WTC11 (cell line): ENCODE data around the gene AGO3. TPM values are rescaled to one million over a fixed set of nuclear protein-coding genes. Genes with fewer than 3 reads are reported as not detected.

Experiments used
- ATAC-seq: fragments of 200-7000 bp; cut with Tn5 transposase; 2 replicates; pipeline ENCODE4 v1.10.0; 2021; ENCODE audit warnings: mild to moderate bottlenecking, moderate library complexity
- CTCF ChIA-PET: fragments of 300-600 bp; sonication (Branson Sonifier 250); formaldehyde crosslinking; loops from one replicate; lab custom pipeline; 2021; ENCODE audit warnings: antibody characterized with exemption; lab: Charles Lee
- POLR2A ChIA-PET: fragments of 350-600 bp; sonication (Branson Sonifier 250); formaldehyde crosslinking; loops from one replicate; lab custom pipeline; 2021; ENCODE audit warnings: antibody characterized with exemption; lab: Charles Lee
- DNase-seq: peaks from one replicate; pipeline ENCODE4 v3.0.0; 2021; ENCODE audit warnings: low spot score
- H3K27ac Mint-ChIP-seq: 2 replicates; pipeline ENCODE4 v1.8.0; 2021; ENCODE audit warnings: mixed read lengths
- H3K27me3 Mint-ChIP-seq: 2 replicates; pipeline ENCODE4 v1.8.0; 2021; ENCODE audit warnings: low read depth, mild to moderate bottlenecking, moderate library complexity, mixed read lengths
- H3K36me3 Mint-ChIP-seq: 2 replicates; pipeline ENCODE4 v1.8.0; 2021; ENCODE audit warnings: mixed read lengths
- H3K4me1 Mint-ChIP-seq: 2 replicates; pipeline ENCODE4 v1.8.0; 2022; ENCODE audit warnings: mixed read lengths
- H3K4me3 Mint-ChIP-seq: 2 replicates; pipeline ENCODE4 v1.8.0; 2021; ENCODE audit warnings: mild to moderate bottlenecking, moderate library complexity, mixed read lengths
- H3K9me3 Mint-ChIP-seq: 2 replicates; pipeline ENCODE4 v1.8.0; 2021; ENCODE audit warnings: mixed read lengths
- ATF3 ChIP-seq: sonication (generic); formaldehyde crosslinking; conservative IDR thresholded peaks from 2 replicates; pipeline ENCODE4 v1.8.1; 2022; ENCODE audit warnings: mild to moderate bottlenecking, missing genetic modification reagents
- CREM ChIP-seq: sonication (generic); formaldehyde crosslinking; IDR thresholded peaks from 2 replicates; pipeline ENCODE4 v1.8.1; 2022; ENCODE audit warnings: mild to moderate bottlenecking, missing genetic modification reagents, moderate library complexity
- E2F4 ChIP-seq: sonication (generic); formaldehyde crosslinking; IDR thresholded peaks from 2 replicates; pipeline ENCODE4 v1.8.1; 2022; ENCODE audit warnings: low read depth, mild to moderate bottlenecking, moderate library complexity, missing genetic modification reagents, borderline replicate concordance
- GTF2I ChIP-seq: fragments of 250-450 bp; sonication (Bioruptor Pico); conservative IDR thresholded peaks from 2 replicates; pipeline ENCODE4 v1.4.0; 2021; ENCODE audit warnings: mild to moderate bottlenecking
- HMGA2 ChIP-seq: fragments of 250-450 bp; sonication (Bioruptor Pico); IDR thresholded peaks from 2 replicates; pipeline ENCODE4 v1.4.0; 2021; ENCODE audit warnings: mild to moderate bottlenecking, moderate library complexity
- IRF1 ChIP-seq: sonication (generic); formaldehyde crosslinking; IDR thresholded peaks from 2 replicates; pipeline ENCODE4 v1.8.0; 2023; ENCODE audit warnings: missing genetic modification reagents
- KAT7 ChIP-seq: sonication (generic); formaldehyde crosslinking; IDR thresholded peaks from 2 replicates; pipeline ENCODE4 v1.8.1; 2023; ENCODE audit warnings: missing genetic modification reagents, mild to moderate bottlenecking, borderline replicate concordance
- OVOL2 ChIP-seq: fragments of 250-450 bp; sonication (Bioruptor Pico); IDR thresholded peaks from 2 replicates; pipeline ENCODE4 v1.9.0; 2021; ENCODE audit warnings: mild to moderate bottlenecking, borderline replicate concordance
- RORB ChIP-seq: fragments of 250-450 bp; sonication (Bioruptor Pico); IDR thresholded peaks from 2 replicates; pipeline ENCODE4 v1.9.0; 2021; ENCODE audit warnings: mild to moderate bottlenecking
- SMAD4 ChIP-seq: sonication (generic); formaldehyde crosslinking; IDR thresholded peaks from 2 replicates; pipeline ENCODE4 v1.8.0; 2022; ENCODE audit warnings: mild to moderate bottlenecking, missing genetic modification reagents
- STAT6 ChIP-seq: sonication (generic); formaldehyde crosslinking; conservative IDR thresholded peaks from 2 replicates; pipeline ENCODE4 v1.8.1; 2023; ENCODE audit warnings: mild to moderate bottlenecking, low read depth, missing genetic modification reagents, moderate library complexity
- USF1 ChIP-seq: sonication (generic); formaldehyde crosslinking; IDR thresholded peaks from 2 replicates; pipeline ENCODE4 v1.8.0; 2022; ENCODE audit warnings: mild to moderate bottlenecking, missing genetic modification reagents
- ZNF121 ChIP-seq: sonication (generic); formaldehyde crosslinking; IDR thresholded peaks from 2 replicates; pipeline ENCODE4 v1.8.0; 2023; ENCODE audit warnings: missing genetic modification reagents
- ZNF423 ChIP-seq: fragments of 250-450 bp; sonication (Bioruptor Pico); IDR thresholded peaks from 2 replicates; pipeline ENCODE4 v2.1.2; 2022; ENCODE audit warnings: mild to moderate bottlenecking, moderate library complexity
- ZNF512 ChIP-seq: sonication (generic); formaldehyde crosslinking; IDR thresholded peaks from 2 replicates; pipeline ENCODE4 v1.8.1; 2022; ENCODE audit warnings: missing genetic modification reagents, borderline replicate concordance
- ZNF532 ChIP-seq: fragments of 250-450 bp; sonication (Bioruptor Pico); IDR thresholded peaks from 2 replicates; pipeline ENCODE4 v1.9.0; 2021; ENCODE audit warnings: mild to moderate bottlenecking, borderline replicate concordance
- total RNA-seq: library from RNA; stranded (reverse); gene quantifications from 3 replicates; pipeline ENCODE4 v1.2.3, GENCODE V29; 2021

The AGO3 gene
- total RNA-seq, 1 experiment from 2014 or later: 26.8 TPM

GRCh38 chr1:36067871-36068270 is 137.0 kb downstream of the AGO3 start:
- ATAC-seq: no peak
- DNase-seq: no peak
- no peak overlapping the region for H3K4me3 Mint-ChIP-seq
- H3K27me3 Mint-ChIP-seq: no peaks in the 10 kb centered on the region
- TF ChIP-seq KAT7 (CRISPR knock-in tag) (no peak), SMAD4 (no peak), OVOL2 (CRISPR knock-in tag) (no peak), CREM (CRISPR knock-in tag) (no peak), RORB (CRISPR knock-in tag) (no peak), ZNF423 (CRISPR knock-in tag) (no peak)
- TF ChIP-seq, all 79 proteins: peak for 0
- POLR2A ChIA-PET: no interaction called here
- Mint-ChIP-seq H3K4me1 (peaks cover 11% of the 10 kb centered on the region), H3K9me3 (no peaks in the 10 kb centered on the region), H3K27ac (no peak overlapping the region), H3K36me3 (no peaks in the 10 kb centered on the region)
- CTCF ChIA-PET: no interaction called here

- peaks cover 11% of the 10 kb centered on the region for H3K4me1 Mint-ChIP-seq
- ChIA-PET POLR2A (no interaction called here), CTCF (no interaction called here)
- H3K27me3 Mint-ChIP-seq: no peaks in the 10 kb centered on the region
- no peak overlapping the region for H3K4me3 Mint-ChIP-seq
- TF ChIP-seq IRF1: no peak
- TF ChIP-seq ZNF512 (CRISPR knock-in tag): no peak
- TF ChIP-seq ZNF121 (CRISPR knock-in tag): 0 out of 2 replicates have a peak, but pooled peaks have one; percentile 37
- TF ChIP-seq ATF3 (CRISPR knock-in tag): no peak
- 0 out of 2 replicates have a peak, but pooled peaks have one; percentile 11 for TF ChIP-seq GTF2I
- TF ChIP-seq E2F4 (CRISPR knock-in tag): no peak
- ATAC-seq (no peak), DNase-seq (no peak)
- no peak overlapping the region for H3K27ac Mint-ChIP-seq
- H3K36me3 Mint-ChIP-seq: no peaks in the 10 kb centered on the region
- H3K9me3 Mint-ChIP-seq: no peaks in the 10 kb centered on the region
These were observed 138.0 kb downstream of the AGO3 start for GRCh38 chr1:36068866-36069265.

GRCh38 chr1:36070349-36070748 is 139.4 kb downstream of the AGO3 start:
- H3K27ac Mint-ChIP-seq: no peak overlapping the region
- no peaks in the 10 kb centered on the region for H3K36me3 Mint-ChIP-seq
- POLR2A ChIA-PET: no interaction called here
- no peak for ATAC-seq
- H3K4me3 Mint-ChIP-seq: no peak overlapping the region
- no peaks in the 10 kb centered on the region for H3K9me3 Mint-ChIP-seq
- CTCF ChIA-PET: no interaction called here
- TF ChIP-seq USF1: no peak
- TF ChIP-seq HMGA2 (CRISPR knock-in tag): no peak
- no peak for TF ChIP-seq ZNF532 (CRISPR knock-in tag)
- no peak for TF ChIP-seq ZNF512 (CRISPR knock-in tag)
- no peak for TF ChIP-seq STAT6 (CRISPR knock-in tag)
- TF ChIP-seq, all 79 proteins: peak for 0
- Mint-ChIP-seq H3K4me1 (peaks cover 11% of the 10 kb centered on the region), H3K27me3 (no peaks in the 10 kb centered on the region)
- no peak for DNase-seq
